Adrenal gland (tissue), 5 donors: ENCODE data around the gene UBA6.

Source experiments
- POLR2A ChIP-seq, 2 donors: fragments of 450-650 bp; IDR thresholded peaks; one replicate each; pipeline ENCODE4 v1.6.1; 2017; ENCODE audit warnings: antibody characterized with exemption in 2 of 2, mild to moderate bottlenecking in 2 of 2, moderate library complexity in 1 of 2
- TF ChIP-seq, protein P1 (sequence below), 6 experiments: fragments of 450-650 bp in 4 of 6; fragments of 200-600 bp in 2 of 6; sonication (generic) in 1 of 6; IDR thresholded peaks; 1 replicate in 5 of 6; 2 replicates in 1 of 6; pipeline versions ENCODE4 v1.5.1 to v1.8.0; 2016 to 2021; ENCODE audit warnings: antibody characterized with exemption in 6 of 6, mild to moderate bottlenecking in 2 of 6, moderate library complexity in 1 of 6
- donor health status: DM: no; HTN: no; CAD: no.

DNA sequence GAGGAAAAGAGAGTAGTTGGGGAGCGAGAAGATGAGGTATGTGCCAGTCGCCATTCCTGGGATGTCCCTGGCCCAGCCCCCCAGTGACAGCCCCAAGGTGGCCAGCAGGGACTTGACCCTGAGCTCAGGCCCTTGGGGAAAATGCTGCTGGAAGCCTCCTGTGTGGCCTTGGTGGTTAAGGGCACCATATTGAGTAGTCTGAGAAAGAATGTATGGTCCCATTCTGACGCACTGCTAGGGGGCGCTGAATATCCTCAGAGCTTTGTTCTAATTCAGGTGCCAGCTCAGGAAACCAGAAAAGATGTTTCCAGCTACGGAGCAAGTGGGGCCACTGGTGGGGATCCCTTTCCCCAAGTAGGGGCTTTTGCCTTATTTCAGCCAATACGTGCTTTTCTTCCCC lies 14.0 kb upstream of the UBA6 start:
- TF ChIP-seq, protein P1, sequence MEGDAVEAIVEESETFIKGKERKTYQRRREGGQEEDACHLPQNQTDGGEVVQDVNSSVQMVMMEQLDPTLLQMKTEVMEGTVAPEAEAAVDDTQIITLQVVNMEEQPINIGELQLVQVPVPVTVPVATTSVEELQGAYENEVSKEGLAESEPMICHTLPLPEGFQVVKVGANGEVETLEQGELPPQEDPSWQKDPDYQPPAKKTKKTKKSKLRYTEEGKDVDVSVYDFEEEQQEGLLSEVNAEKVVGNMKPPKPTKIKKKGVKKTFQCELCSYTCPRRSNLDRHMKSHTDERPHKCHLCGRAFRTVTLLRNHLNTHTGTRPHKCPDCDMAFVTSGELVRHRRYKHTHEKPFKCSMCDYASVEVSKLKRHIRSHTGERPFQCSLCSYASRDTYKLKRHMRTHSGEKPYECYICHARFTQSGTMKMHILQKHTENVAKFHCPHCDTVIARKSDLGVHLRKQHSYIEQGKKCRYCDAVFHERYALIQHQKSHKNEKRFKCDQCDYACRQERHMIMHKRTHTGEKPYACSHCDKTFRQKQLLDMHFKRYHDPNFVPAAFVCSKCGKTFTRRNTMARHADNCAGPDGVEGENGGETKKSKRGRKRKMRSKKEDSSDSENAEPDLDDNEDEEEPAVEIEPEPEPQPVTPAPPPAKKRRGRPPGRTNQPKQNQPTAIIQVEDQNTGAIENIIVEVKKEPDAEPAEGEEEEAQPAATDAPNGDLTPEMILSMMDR (IDR thresholded peaks at IDR 0.05) = no peak
- TF ChIP-seq POLR2A (IDR thresholded peaks at IDR 0.05) = no peak
